GM23338 (cell line): ENCODE results near the gene BCAS3. TPM values are rescaled to one million over a fixed set of nuclear protein-coding genes. Genes with fewer than 3 reads are reported as not detected.

ENCODE experiments used
- ATAC-seq: fragments of 200-7000 bp; cut with Tn5 transposase; 3 replicates; pipeline ENCODE4 v1.9.1; 2020
- DNase-seq: peaks from one replicate; pipeline ENCODE4 v3.0.0-alpha.2; 2015; ENCODE audit warnings: low spot score
- H2AFZ ChIP-seq: fragments of 200-600 bp; sonication (generic); 2 replicates; pipeline ENCODE4 v1.8.0; 2016; ENCODE audit warnings: antibody characterized with exemption, mild to moderate bottlenecking, moderate library complexity
- H3F3A ChIP-seq: fragments of 200-600 bp; sonication (generic); replicated peaks from 2 replicates; pipeline ENCODE4 v1.8.0; 2017; ENCODE audit warnings: antibody characterized with exemption, mixed run types, low read depth
- H3K27ac ChIP-seq: fragments of 200-600 bp; sonication (generic); 2 replicates; pipeline ENCODE4 v1.6.1; 2016; ENCODE audit warnings: low read depth
- H3K27me3 ChIP-seq: fragments of 200-600 bp; sonication (generic); 2 replicates; pipeline ENCODE4 v1.8.0; 2016; ENCODE audit warnings: mild to moderate bottlenecking, mixed run types, moderate library complexity; ENCODE audit not compliant: insufficient read depth
- H3K36me3 ChIP-seq: fragments of 200-600 bp; sonication (generic); 2 replicates; pipeline ENCODE4 v1.8.0; 2016; ENCODE audit warnings: mild to moderate bottlenecking; ENCODE audit not compliant: insufficient read depth
- H3K4me1 ChIP-seq: fragments of 200-600 bp; sonication (generic); 2 replicates; pipeline ENCODE4 v1.8.0; 2016; ENCODE audit warnings: mild to moderate bottlenecking, moderate library complexity; ENCODE audit not compliant: insufficient read depth
- H3K4me2 ChIP-seq: fragments of 200-600 bp; sonication (generic); 2 replicates; pipeline ENCODE4 v1.7.1; 2017; ENCODE audit warnings: mixed run types
- H3K4me3 ChIP-seq: fragments of 200-600 bp; sonication (generic); 2 replicates; pipeline ENCODE4 v1.6.1; 2016; ENCODE audit warnings: mixed run types
- H3K79me2 ChIP-seq: fragments of 200-600 bp; sonication (generic); replicated peaks from 2 replicates; pipeline ENCODE4 v1.8.0; 2017; ENCODE audit warnings: mild to moderate bottlenecking; ENCODE audit not compliant: insufficient read depth
- H3K9me2 ChIP-seq: fragments of 200-600 bp; sonication (generic); 2 replicates; pipeline ENCODE4 v1.8.0; 2017; ENCODE audit not compliant: insufficient read depth
- H4K20me1 ChIP-seq: fragments of 200-600 bp; sonication (generic); replicated peaks from 2 replicates; pipeline ENCODE4 v1.8.0; 2017; ENCODE audit warnings: mild to moderate bottlenecking; ENCODE audit not compliant: insufficient read depth
- H3K27ac Mint-ChIP-seq: 2 replicates; pipeline ENCODE4 v1.8.0; 2020; ENCODE audit warnings: inconsistent platforms, mild to moderate bottlenecking, moderate library complexity, mixed read lengths
- H3K27me3 Mint-ChIP-seq: 3 replicates; pipeline ENCODE4 v1.8.0; 2022; ENCODE audit warnings: low read depth, mild to moderate bottlenecking, moderate library complexity, mixed read lengths, inconsistent platforms; ENCODE audit not compliant: insufficient read depth, poor library complexity
- H3K36me3 Mint-ChIP-seq: 3 replicates; pipeline ENCODE4 v1.8.0; 2021; ENCODE audit warnings: low read depth, mild to moderate bottlenecking, inconsistent platforms, moderate library complexity, mixed read lengths
- H3K4me1 Mint-ChIP-seq: 3 replicates; pipeline ENCODE4 v1.8.0; 2020; ENCODE audit warnings: mild to moderate bottlenecking, inconsistent platforms, mixed read lengths
- H3K4me3 Mint-ChIP-seq: 3 replicates; pipeline ENCODE4 v1.8.0; 2021; ENCODE audit warnings: moderate library complexity, mild to moderate bottlenecking, inconsistent platforms, mixed read lengths
- H3K9me3 Mint-ChIP-seq: 3 replicates; pipeline ENCODE4 v1.8.0; 2020; ENCODE audit warnings: moderate library complexity, mild to moderate bottlenecking, inconsistent platforms, mixed read lengths
- CREB1 ChIP-seq: fragments of 250-450 bp; sonication (Bioruptor Pico); IDR thresholded peaks from 2 replicates; pipeline ENCODE4 v1.5.0; 2020; ENCODE audit warnings: low read depth, mild to moderate bottlenecking, moderate library complexity
- CTCF ChIP-seq, 2 experiments: fragments of 200-600 bp in 1 of 2; sonication (generic) in 1 of 2; conservative IDR thresholded peaks; 2 replicates each; pipeline versions ENCODE4 v1.5.1 to v1.6.1; 2016 to 2017; ENCODE audit warnings: antibody characterized with exemption in 2 of 2, low read depth in 2 of 2, mild to moderate bottlenecking in 2 of 2, moderate library complexity in 1 of 2
- ETS1 ChIP-seq: IDR thresholded peaks from 2 replicates; pipeline ENCODE4 v1.6.1; 2016; ENCODE audit warnings: antibody characterized with exemption
- EZH2 ChIP-seq: fragments of 200-600 bp; sonication (generic); IDR thresholded peaks from one replicate; pipeline ENCODE4 v1.8.0; 2017; ENCODE audit warnings: antibody characterized with exemption, mild to moderate bottlenecking, low read depth; ENCODE audit not compliant: unreplicated experiment
- EZH2phosphoT487 ChIP-seq: fragments of 200-600 bp; sonication (generic); IDR thresholded peaks from one replicate; pipeline ENCODE4 v1.8.1; 2018; ENCODE audit warnings: antibody characterized with exemption; ENCODE audit not compliant: unreplicated experiment
- JUNB ChIP-seq: IDR thresholded peaks from one replicate; pipeline ENCODE4 v1.6.1; 2016; ENCODE audit warnings: antibody characterized with exemption; ENCODE audit not compliant: unreplicated experiment
- NANOG ChIP-seq: IDR thresholded peaks from 2 replicates; pipeline ENCODE4 v1.6.1; 2016; ENCODE audit warnings: antibody characterized with exemption, borderline replicate concordance
- POLR2AphosphoS5 ChIP-seq: IDR thresholded peaks from 2 replicates; pipeline ENCODE4 v1.6.1; 2016; ENCODE audit warnings: antibody characterized with exemption, low read depth
- REST ChIP-seq: IDR thresholded peaks from one replicate; pipeline ENCODE4 v1.6.1; 2018; ENCODE audit warnings: antibody characterized with exemption; ENCODE audit not compliant: unreplicated experiment
- STAT1 ChIP-seq: IDR thresholded peaks from one replicate; pipeline ENCODE4 v1.6.1; 2016; ENCODE audit warnings: antibody characterized with exemption; ENCODE audit not compliant: unreplicated experiment
- ZNF114 ChIP-seq: fragments of 250-450 bp; sonication (Bioruptor Pico); IDR thresholded peaks from 2 replicates; pipeline ENCODE4 v1.5.0; 2020; ENCODE audit warnings: mild to moderate bottlenecking, moderate library complexity
- ZNF331 ChIP-seq: fragments of 250-450 bp; sonication (Bioruptor Pico); IDR thresholded peaks from 2 replicates; pipeline ENCODE4 v1.5.0; 2020; ENCODE audit warnings: low read depth, mild to moderate bottlenecking, moderate library complexity
- ZNF462 ChIP-seq: fragments of 250-450 bp; sonication (Bioruptor Pico); IDR thresholded peaks from 2 replicates; pipeline ENCODE4 v1.5.0; 2020; ENCODE audit warnings: mild to moderate bottlenecking, moderate library complexity
- polyA plus RNA-seq: library from polyadenylated mRNA; unstranded; fragments of >200 nt; fragmentation: Nextera tagmentation; extraction: Ambion mirVana; gene quantifications from 2 replicates; pipeline ENCODE4 v1.2.1, GENCODE V29; 2016
- total RNA-seq: library from RNA; depleted of rRNA; stranded (reverse); fragments of >200 nt; shearing (Covaris generic); gene quantifications from 2 replicates; pipeline ENCODE4 v1.2.3, GENCODE V29; 2014

Gene BCAS3
- total and polyA plus RNA-seq, 2 experiments from 2014 or later = 8.2 to 28.0 TPM

GRCh38 chr17:60717814-60718213 is 40.2 kb downstream of the BCAS3 start:
- no peaks in the 10 kb centered on the region for H3F3A ChIP-seq
- Mint-ChIP-seq H3K27ac (no peak overlapping the region), H3K4me3 (no peak overlapping the region), H3K9me3 (no peaks in the 10 kb centered on the region), H3K4me1 (no peaks in the 10 kb centered on the region), H3K36me3 (no peaks in the 10 kb centered on the region), H3K27me3 (no peaks in the 10 kb centered on the region)
- no peaks in the 10 kb centered on the region for H3K27me3 ChIP-seq
- H3K79me2 ChIP-seq = no peaks in the 10 kb centered on the region
- H3K4me3 ChIP-seq = no peak overlapping the region
- ATAC-seq (no peak), DNase-seq (no peak)
- H3K9me2 ChIP-seq = no peaks in the 10 kb centered on the region
- H3K36me3 ChIP-seq = no peaks in the 10 kb centered on the region
- no peaks in the 10 kb centered on the region for H4K20me1 ChIP-seq
- H2AFZ ChIP-seq = no peak overlapping the region
- no peak overlapping the region for H3K27ac ChIP-seq
- H3K4me1 ChIP-seq = no peaks in the 10 kb centered on the region
- H3K4me2 ChIP-seq = no peak overlapping the region
- TF ChIP-seq EZH2 = no peak
- no peak for TF ChIP-seq JUNB
- TF ChIP-seq CTCF (conservative IDR thresholded peaks at IDR 0.05; ENCODE audit: low read depth in 2 of 2) = no peak
- no peak for TF ChIP-seq POLR2AphosphoS5
- no peak for TF ChIP-seq STAT1
- TF ChIP-seq ZNF331 (CRISPR knock-in tag) = no peak
- no peak for TF ChIP-seq EZH2phosphoT487
- TF ChIP-seq ETS1 = no peak
- TF ChIP-seq NANOG = no peak
- no peak for TF ChIP-seq ZNF114 (CRISPR knock-in tag)
- TF ChIP-seq ZNF462 = no peak
- no peak for TF ChIP-seq REST
- TF ChIP-seq CREB1 (CRISPR knock-in tag) = no peak
